Measurements from ENCODE around the gene TEDC2. TPM values are rescaled to one million over a fixed set of nuclear protein-coding genes. Genes with fewer than 3 reads are reported as not detected.

Gene TEDC2
- total RNA-seq, 4 donors from 2014 or later: 1.4 to 13.2 (median 3.7) TPM

DNA sequence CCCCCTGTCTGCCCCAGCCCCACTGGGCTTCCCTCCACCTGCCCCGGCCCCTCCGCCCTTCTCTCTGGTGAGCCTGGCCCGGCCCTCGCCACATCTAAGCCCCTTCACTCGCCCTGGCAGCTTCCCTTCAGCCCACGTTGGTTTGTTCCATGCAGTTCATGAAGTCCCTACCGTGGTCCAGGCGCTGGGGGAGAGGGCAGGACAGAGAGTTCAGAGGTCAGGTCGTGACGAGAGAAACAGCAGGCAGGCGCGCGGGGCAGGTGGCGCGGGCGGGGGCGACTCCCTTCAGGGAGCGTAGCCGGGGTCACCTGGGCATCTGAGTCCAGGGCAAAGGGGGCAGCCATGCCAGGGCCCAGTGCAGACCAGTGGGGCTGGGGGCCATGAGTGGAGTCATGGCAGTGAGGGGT is 8.9 kb upstream of the TEDC2 start:
- H3K27me3 ChIP-seq: no peaks in the 10 kb centered on the region
- H3K4me3 ChIP-seq: no peak overlapping the region
- TF ChIP-seq, protein P1, sequence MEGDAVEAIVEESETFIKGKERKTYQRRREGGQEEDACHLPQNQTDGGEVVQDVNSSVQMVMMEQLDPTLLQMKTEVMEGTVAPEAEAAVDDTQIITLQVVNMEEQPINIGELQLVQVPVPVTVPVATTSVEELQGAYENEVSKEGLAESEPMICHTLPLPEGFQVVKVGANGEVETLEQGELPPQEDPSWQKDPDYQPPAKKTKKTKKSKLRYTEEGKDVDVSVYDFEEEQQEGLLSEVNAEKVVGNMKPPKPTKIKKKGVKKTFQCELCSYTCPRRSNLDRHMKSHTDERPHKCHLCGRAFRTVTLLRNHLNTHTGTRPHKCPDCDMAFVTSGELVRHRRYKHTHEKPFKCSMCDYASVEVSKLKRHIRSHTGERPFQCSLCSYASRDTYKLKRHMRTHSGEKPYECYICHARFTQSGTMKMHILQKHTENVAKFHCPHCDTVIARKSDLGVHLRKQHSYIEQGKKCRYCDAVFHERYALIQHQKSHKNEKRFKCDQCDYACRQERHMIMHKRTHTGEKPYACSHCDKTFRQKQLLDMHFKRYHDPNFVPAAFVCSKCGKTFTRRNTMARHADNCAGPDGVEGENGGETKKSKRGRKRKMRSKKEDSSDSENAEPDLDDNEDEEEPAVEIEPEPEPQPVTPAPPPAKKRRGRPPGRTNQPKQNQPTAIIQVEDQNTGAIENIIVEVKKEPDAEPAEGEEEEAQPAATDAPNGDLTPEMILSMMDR (IDR thresholded peaks at IDR 0.05): no peak
- TF ChIP-seq POLR2A (IDR thresholded peaks at IDR 0.05): no peak
- no peak overlapping the region for H3K27ac ChIP-seq
- H3K9me3 ChIP-seq: no peaks in the 10 kb centered on the region
- no peaks in the 10 kb centered on the region for H3K4me1 ChIP-seq
- peaks cover 0 to 25% (median 0%) of the 10 kb centered on the region in 3 donors for H3K36me3 ChIP-seq
- DNase-seq: no peak

DNA sequence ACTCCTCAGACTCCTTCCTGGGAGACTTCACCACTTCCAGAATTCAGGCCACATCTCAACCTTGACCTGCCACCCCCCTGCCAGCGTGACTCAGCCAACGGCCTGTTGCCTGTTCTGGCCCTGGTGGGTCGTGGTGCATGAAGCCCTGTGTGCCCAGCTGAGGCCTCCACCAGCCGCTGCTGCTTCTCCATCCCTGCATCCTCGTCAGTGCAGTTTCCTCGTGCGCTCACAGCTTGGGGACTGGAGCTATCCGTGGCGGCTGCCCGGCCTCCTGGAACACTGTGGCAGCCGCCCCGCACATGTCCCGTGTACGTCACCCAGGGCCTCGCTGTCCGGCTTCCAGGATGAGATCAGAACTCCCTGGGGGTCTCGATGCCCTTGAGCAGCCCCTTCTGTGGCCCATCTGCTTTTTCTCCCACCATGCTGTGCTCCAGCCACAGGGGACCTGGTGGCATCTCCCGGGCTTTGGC is 8.0 kb upstream of the TEDC2 start:
- Histone ChIP-seq H3K4me1 (no peaks in the 10 kb centered on the region), H3K36me3 (peaks cover 0 to 24% (median 0%) of the 10 kb centered on the region in 3 donors), H3K27ac (no peak overlapping the region), H3K9me3 (no peaks in the 10 kb centered on the region), H3K27me3 (no peaks in the 10 kb centered on the region), H3K4me3 (no peak overlapping the region)
- TF ChIP-seq, protein P1 (IDR thresholded peaks at IDR 0.05): no peak
- no peak for TF ChIP-seq POLR2A (IDR thresholded peaks at IDR 0.05)
- DNase-seq: no peak

DNA sequence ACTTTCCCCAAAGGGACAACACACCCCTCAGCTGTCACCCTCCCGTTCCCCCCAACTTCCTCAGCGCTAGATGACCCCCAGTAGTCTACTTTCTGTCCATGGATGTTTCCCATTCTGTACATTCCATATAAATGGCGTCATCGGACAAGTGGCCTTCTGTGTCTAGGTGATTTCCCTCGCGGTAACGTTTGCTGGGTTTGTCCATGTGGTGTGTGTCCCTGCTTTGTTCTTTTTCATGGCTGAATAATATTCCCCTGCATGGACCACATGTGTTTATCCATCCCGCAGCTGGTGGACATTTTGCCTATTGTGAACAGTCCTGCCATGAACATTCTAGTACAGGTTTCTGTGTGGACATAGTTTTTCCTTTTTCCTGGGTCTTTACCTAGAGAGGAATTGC is 7.3 kb upstream of the TEDC2 start:
- H3K36me3 ChIP-seq: peaks cover 0 to 24% (median 0%) of the 10 kb centered on the region in 3 donors
- DNase-seq: no peak

DNA sequence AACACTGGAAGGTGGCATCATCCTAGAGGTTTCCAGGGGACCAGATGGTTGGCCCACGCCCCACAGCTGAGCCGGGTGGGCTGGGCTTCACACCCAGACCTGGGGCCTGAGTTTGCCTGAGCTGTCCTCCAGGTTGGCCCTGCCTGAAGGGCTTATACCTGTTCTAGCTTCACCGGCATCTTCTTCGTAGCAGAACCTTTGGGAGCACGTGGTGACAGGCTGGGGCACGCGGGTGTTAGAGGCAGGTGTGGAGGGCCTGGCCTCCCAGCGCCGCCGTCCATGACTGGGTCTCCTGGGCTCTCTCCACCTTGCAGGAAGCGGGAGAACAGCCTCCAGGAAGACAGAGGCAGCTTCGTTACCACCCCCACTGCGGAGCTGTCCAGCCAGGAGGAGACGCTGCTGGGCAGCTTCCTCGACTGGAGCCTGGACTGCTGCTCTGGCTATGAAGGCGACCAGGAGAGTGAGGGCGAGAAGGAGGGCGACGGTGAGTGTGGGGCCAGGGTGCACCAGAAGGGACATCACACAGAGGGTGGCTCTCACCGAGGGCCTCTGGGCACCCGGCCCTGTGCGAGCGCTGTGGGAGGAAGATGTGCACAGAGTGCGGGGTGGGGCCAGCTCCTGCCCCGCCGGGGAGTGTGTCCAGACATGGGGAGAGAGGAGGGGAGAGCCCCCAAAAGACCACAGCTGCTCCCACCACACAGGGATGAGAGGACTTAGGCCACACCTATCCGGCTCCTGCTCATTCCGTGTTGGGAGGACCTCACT is 4.6 kb upstream of the TEDC2 start:
- peaks cover 0 to 13% (median 0%) of the 10 kb centered on the region in 3 donors for H3K36me3 ChIP-seq
- no peak overlapping the region for H3K27ac ChIP-seq
- no peak for DNase-seq
- no peaks in the 10 kb centered on the region for H3K9me3 ChIP-seq
- TF ChIP-seq, protein P1 (IDR thresholded peaks at IDR 0.05): no peak
- TF ChIP-seq POLR2A (IDR thresholded peaks at IDR 0.05): no peak
- H3K4me1 ChIP-seq: peaks cover 0 to 12% (median 4%) of the 10 kb centered on the region in 4 donors
- H3K4me3 ChIP-seq: no peak overlapping the region
- H3K27me3 ChIP-seq: no peaks in the 10 kb centered on the region

More for the DNA sequence above, 7.3 kb upstream of the TEDC2 start:
- H3K27ac ChIP-seq: no peak overlapping the region
- TF ChIP-seq, protein P1 (IDR thresholded peaks at IDR 0.05): no peak
- no peaks in the 10 kb centered on the region for H3K27me3 ChIP-seq
- H3K4me3 ChIP-seq: no peak overlapping the region
- H3K9me3 ChIP-seq: no peaks in the 10 kb centered on the region
- H3K4me1 ChIP-seq: no peaks in the 10 kb centered on the region

DNA sequence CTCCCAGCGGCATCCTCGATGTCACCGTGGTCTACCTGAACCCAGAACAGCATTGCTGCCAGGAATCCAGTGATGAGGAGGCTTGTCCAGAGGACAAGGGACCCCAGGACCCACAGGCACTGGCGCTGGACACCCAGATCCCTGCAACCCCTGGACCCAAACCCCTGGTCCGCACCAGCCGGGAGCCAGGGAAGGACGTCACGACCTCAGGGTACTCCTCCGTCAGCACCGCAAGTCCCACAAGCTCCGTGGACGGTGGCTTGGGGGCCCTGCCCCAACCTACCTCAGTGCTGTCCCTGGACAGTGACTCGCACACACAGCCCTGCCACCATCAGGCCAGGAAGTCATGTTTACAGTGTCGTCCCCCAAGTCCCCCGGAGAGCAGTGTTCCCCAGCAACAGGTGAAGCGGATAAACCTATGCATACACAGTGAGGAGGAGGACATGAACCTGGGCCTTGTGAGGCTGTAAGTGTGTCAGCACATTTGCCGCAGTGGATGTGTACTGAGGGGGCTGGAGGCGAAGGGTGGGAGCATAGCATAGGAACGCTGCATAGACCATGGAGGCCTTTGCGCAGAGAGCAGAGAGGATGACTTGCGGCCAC is 3.3 kb upstream of the TEDC2 start:
- no peaks in the 10 kb centered on the region for H3K9me3 ChIP-seq
- no peak overlapping the region for H3K4me3 ChIP-seq
- peaks cover 0 to 13% (median 0%) of the 10 kb centered on the region in 3 donors for H3K36me3 ChIP-seq
- H3K27ac ChIP-seq: no peak overlapping the region
- H3K4me1 ChIP-seq: peaks cover 0 to 17% (median 6%) of the 10 kb centered on the region in 4 donors
- DNase-seq: no peak
- no peak for TF ChIP-seq POLR2A (IDR thresholded peaks at IDR 0.05)
- TF ChIP-seq, protein P1 (IDR thresholded peaks at IDR 0.05): no peak
- H3K27me3 ChIP-seq: no peaks in the 10 kb centered on the region
